B cell (primary cell): ENCODE data around the gene SNCA. TPM values are rescaled to one million over a fixed set of nuclear protein-coding genes. Genes with fewer than 3 reads are reported as not detected.

Experiments
- ATAC-seq: fragments of 200-7000 bp; cut with Tn5 transposase; one replicate; pipeline ENCODE4 v1.10.0; 2021; ENCODE audit warnings: low read depth, mild to moderate bottlenecking, moderate number of reproducible peaks, moderate library complexity
- CTCF ChIA-PET: fragments of 350-600 bp; sonication (Branson Sonifier 250); formaldehyde crosslinking; loops from one replicate; lab custom pipeline; 2021; ENCODE audit warnings: antibody characterized with exemption, inconsistent platforms; lab: Charles Lee
- POLR2A ChIA-PET: fragments of 350-600 bp; sonication (Branson Sonifier 250); formaldehyde crosslinking; loops from one replicate; lab custom pipeline; 2021; ENCODE audit warnings: antibody characterized with exemption; lab: Charles Lee
- DNase-seq: peaks from one replicate; pipeline ENCODE4 v3.0.0; 2013
- H2AFZ ChIP-seq: 2 replicates; pipeline ENCODE4 v1.6.1; 2012; ENCODE audit warnings: mild to moderate bottlenecking, low read depth, low read length; ENCODE audit not compliant: insufficient read depth, poor library complexity, severe bottlenecking
- H3K27ac ChIP-seq, 2 donors: 1 replicate in 1 of 2; 2 replicates in 1 of 2; pipeline ENCODE4 v1.5.1; 2012 to 2013; ENCODE audit warnings: low read length in 2 of 2, mild to moderate bottlenecking in 2 of 2, moderate library complexity in 1 of 2
- H3K27me3 ChIP-seq, 4 experiments: fragments of 200-600 bp in 1 of 4; sonication (generic) in 1 of 4; replicated peaks in 1 of 4; 1 replicate in 2 of 4; 2 replicates in 2 of 4; pipeline versions ENCODE4 v1.6.1 to v1.7.0; 2013 to 2016; ENCODE audit warnings: low read length in 3 of 4, mild to moderate bottlenecking in 2 of 4, mixed read lengths in 1 of 4, moderate library complexity in 1 of 4; ENCODE audit not compliant: insufficient read depth in 4 of 4, control insufficient read depth in 3 of 4; ENCODE audit errors: control extremely low read depth in 1 of 4
- H3K36me3 ChIP-seq, 2 experiments: replicated peaks in 1 of 2; 1 replicate in 1 of 2; 2 replicates in 1 of 2; pipeline versions ENCODE4 v1.6.1 to v1.7.1; 2013; ENCODE audit warnings: low read length in 1 of 2; ENCODE audit not compliant: insufficient read depth in 2 of 2, control insufficient read depth in 1 of 2; ENCODE audit errors: control extremely low read depth in 1 of 2, extremely low read depth in 1 of 2
- H3K4me1 ChIP-seq, 2 donors: fragments of 200-600 bp in 1 of 2; sonication (generic) in 1 of 2; 1 replicate in 1 of 2; 2 replicates in 1 of 2; pipeline versions ENCODE4 v1.5.1 to v1.6.1; 2013 to 2017; ENCODE audit warnings: low read length in 2 of 2; ENCODE audit not compliant: control insufficient read depth in 2 of 2, insufficient read depth in 2 of 2
- H3K4me2 ChIP-seq: replicated peaks from 2 replicates; pipeline ENCODE3; 2012; ENCODE audit warnings: mild to moderate bottlenecking, low read depth, low read length; ENCODE audit not compliant: poor library complexity, severe bottlenecking
- H3K4me3 ChIP-seq, 5 experiments: fragments of 200-600 bp in 1 of 5; sonication (generic) in 1 of 5; 1 replicate in 3 of 5; 2 replicates in 2 of 5; pipeline versions ENCODE4 v1.5.1 to v1.7.0; 2011 to 2016; ENCODE audit warnings: low read length in 4 of 5, mild to moderate bottlenecking in 4 of 5, low read depth in 2 of 5, control low read depth in 1 of 5, moderate library complexity in 1 of 5; ENCODE audit not compliant: insufficient read depth in 1 of 5; ENCODE audit errors: control extremely low read depth in 1 of 5, extremely low read depth in 1 of 5
- H3K79me2 ChIP-seq: fragments of 200-600 bp; sonication (generic); one replicate; pipeline ENCODE4 v1.6.0; 2016; ENCODE audit warnings: low read length; ENCODE audit not compliant: control insufficient read depth, insufficient read depth
- H3K9ac ChIP-seq: fragments of 200-600 bp; sonication (generic); 2 replicates; pipeline ENCODE4 v1.6.1; 2017; ENCODE audit warnings: mild to moderate bottlenecking, low read length, moderate library complexity
- H3K9me3 ChIP-seq, 3 donors: one replicate each; pipeline versions ENCODE4 v1.6.1 to v1.7.1; 2013; ENCODE audit warnings: low read length in 2 of 3; ENCODE audit not compliant: control insufficient read depth in 2 of 3, insufficient read depth in 1 of 3; ENCODE audit errors: control extremely low read depth in 1 of 3
- H4K20me1 ChIP-seq: 2 replicates; pipeline ENCODE4 v1.6.0; 2012; ENCODE audit warnings: mild to moderate bottlenecking, low read length; ENCODE audit not compliant: insufficient read depth, control insufficient read depth, poor library complexity, severe bottlenecking
- H3K27ac Mint-ChIP-seq: one replicate; pipeline ENCODE4 v1.8.0; 2021; ENCODE audit warnings: mixed read lengths
- H3K27me3 Mint-ChIP-seq: one replicate; pipeline ENCODE4 v1.8.0; 2021; ENCODE audit warnings: mixed read lengths
- H3K4me1 Mint-ChIP-seq: one replicate; pipeline ENCODE4 v1.8.0; 2021; ENCODE audit warnings: mixed read lengths
- H3K4me3 Mint-ChIP-seq: one replicate; pipeline ENCODE4 v1.8.0; 2021; ENCODE audit warnings: mixed read lengths
- H3K9me3 Mint-ChIP-seq: one replicate; pipeline ENCODE4 v1.8.0; 2022; ENCODE audit warnings: mixed read lengths; ENCODE audit not compliant: insufficient read depth
- EZH2 ChIP-seq: IDR thresholded peaks from 2 replicates; pipeline ENCODE4 v1.6.1; 2012; ENCODE audit warnings: borderline replicate concordance, low read depth, mild to moderate bottlenecking, moderate library complexity, low read length; ENCODE audit not compliant: insufficient read depth, poor library complexity, severe bottlenecking
- WGBS: methylation state at CpG from one replicate; pipeline ENCODE4 v1.1.5; 2013; ENCODE audit warnings: missing lambda C conversion rate; ENCODE audit not compliant: insufficient coverage; 5-methylcytosine and 5-hydroxymethylcytosine counted together
- intact Hi-C: fragments of 100-400 bp; cut with micrococcal nuclease; formaldehyde crosslinking; loops from one replicate; pipeline ENCODE4 v1.10.0; 2022
- polyA plus RNA-seq: library from polyadenylated mRNA; depleted of rRNA; stranded (reverse); fragments of >200 nt; gene quantifications from 2 replicates; pipeline ENCODE4 v1.2.3, GENCODE V29; 2012
- total RNA-seq, 2 donors: library from RNA; stranded (reverse); fragments of 120-200 nt in 1 of 2; gene quantifications; 1 replicate in 1 of 2; 2 replicates in 1 of 2; pipeline versions ENCODE4 v1.2.3 to v1.2.4, GENCODE V29; 2013 to 2022
- TF ChIP-seq, protein P1 (sequence below): fragments of 200-600 bp; IDR thresholded peaks from one replicate; pipeline ENCODE4 v1.8.0; 2022; ENCODE audit warnings: antibody characterized with exemption, mild to moderate bottlenecking

The SNCA gene
- total and polyA plus RNA-seq, 2 donors (not counting 1 experiment from before 2014, with no cell fraction given), result 0.48 to 1.3 TPM

DNA sequence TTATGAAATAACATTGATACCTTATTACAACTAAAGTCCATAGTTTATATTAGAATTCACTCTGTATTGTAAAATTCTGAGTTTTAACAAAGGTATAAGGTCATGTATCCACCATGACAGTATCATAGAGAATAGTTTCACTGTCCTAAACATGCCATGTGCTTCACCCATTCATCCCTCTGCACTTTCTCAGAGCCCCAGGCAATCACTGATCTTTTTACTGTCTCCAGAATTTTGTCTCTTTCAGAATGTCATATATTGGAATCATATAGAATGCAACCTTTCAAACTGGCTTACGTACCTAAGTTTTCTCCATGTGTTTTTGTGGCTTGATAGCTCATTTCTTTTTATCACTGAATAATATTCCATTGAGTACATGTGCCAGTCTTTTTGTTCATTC is 33.9 kb downstream of the SNCA start:
- no peaks in the 10 kb centered on the region for H3K9me3 Mint-ChIP-seq
- no peak for TF ChIP-seq EZH2
- TF ChIP-seq, protein P1, sequence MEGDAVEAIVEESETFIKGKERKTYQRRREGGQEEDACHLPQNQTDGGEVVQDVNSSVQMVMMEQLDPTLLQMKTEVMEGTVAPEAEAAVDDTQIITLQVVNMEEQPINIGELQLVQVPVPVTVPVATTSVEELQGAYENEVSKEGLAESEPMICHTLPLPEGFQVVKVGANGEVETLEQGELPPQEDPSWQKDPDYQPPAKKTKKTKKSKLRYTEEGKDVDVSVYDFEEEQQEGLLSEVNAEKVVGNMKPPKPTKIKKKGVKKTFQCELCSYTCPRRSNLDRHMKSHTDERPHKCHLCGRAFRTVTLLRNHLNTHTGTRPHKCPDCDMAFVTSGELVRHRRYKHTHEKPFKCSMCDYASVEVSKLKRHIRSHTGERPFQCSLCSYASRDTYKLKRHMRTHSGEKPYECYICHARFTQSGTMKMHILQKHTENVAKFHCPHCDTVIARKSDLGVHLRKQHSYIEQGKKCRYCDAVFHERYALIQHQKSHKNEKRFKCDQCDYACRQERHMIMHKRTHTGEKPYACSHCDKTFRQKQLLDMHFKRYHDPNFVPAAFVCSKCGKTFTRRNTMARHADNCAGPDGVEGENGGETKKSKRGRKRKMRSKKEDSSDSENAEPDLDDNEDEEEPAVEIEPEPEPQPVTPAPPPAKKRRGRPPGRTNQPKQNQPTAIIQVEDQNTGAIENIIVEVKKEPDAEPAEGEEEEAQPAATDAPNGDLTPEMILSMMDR, result no peak
- WGBS, result no CpG with 5 or more reads among the region's 1 CpG

DNA sequence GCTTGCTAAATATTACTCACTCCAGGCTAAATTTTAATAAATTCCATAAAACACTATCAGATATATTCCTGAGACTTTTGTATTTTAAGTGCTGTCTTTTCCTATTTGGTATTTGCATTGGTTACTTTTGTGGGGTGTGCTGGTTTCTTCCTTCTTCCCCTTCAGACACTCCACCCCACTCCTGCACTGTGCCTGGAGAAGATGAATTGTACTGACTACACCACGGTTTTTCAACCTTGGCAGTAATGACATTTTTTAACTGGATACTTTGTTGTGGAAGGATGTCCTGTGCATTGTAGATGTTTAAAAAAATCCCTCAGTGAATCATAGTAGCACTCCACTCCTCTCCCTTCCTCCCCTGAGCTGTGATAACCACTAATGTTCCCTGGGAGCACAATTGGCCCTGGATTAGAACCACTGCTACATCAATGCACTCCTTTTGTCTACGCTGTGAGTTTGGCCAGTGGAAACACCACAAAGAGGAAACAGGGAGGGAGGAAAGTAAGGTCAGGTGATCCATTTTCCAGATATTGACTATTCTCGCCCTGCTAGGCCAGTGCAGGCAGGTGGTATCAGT is 36.3 kb downstream of the SNCA start:
- Histone ChIP-seq H3K9me3 (no peaks in the 10 kb centered on the region), H3K27ac (no peak overlapping the region), H3K79me2 (no peaks in the 10 kb centered on the region), H3K9ac (no peak overlapping the region), H3K4me2 (no peak overlapping the region), H3K4me3 (no peak overlapping the region), H3K4me1 (no peaks in the 10 kb centered on the region), H3K36me3 (no peaks in the 10 kb centered on the region), H3K27me3 (no peaks in the 10 kb centered on the region), H4K20me1 (no peaks in the 10 kb centered on the region), H2AFZ (no peak overlapping the region)
- no peaks in the 10 kb centered on the region for H3K27me3 Mint-ChIP-seq
- ATAC-seq (no peak), DNase-seq (no peak)
- no peaks in the 10 kb centered on the region for H3K4me1 Mint-ChIP-seq
- ChIA-PET CTCF (no interaction called here), POLR2A (no interaction called here)
- TF ChIP-seq EZH2, result no peak
- TF ChIP-seq, protein P1, result no peak
- intact Hi-C loops, result no loop called here
- WGBS, result no CpG with 5 or more reads among the region's 3 CpGs
- H3K4me3 Mint-ChIP-seq, result no peak overlapping the region
- H3K9me3 Mint-ChIP-seq, result no peaks in the 10 kb centered on the region
- no peak overlapping the region for H3K27ac Mint-ChIP-seq

More for the DNA sequence above, 33.9 kb downstream of the SNCA start:
- ChIA-PET POLR2A (no interaction called here), CTCF (no interaction called here)
- Histone ChIP-seq H3K4me1 (no peaks in the 10 kb centered on the region), H3K9ac (no peak overlapping the region), H3K4me2 (no peak overlapping the region), H3K9me3 (no peaks in the 10 kb centered on the region), H3K4me3 (no peak overlapping the region), H2AFZ (no peak overlapping the region), H3K27me3 (no peaks in the 10 kb centered on the region), H3K27ac (no peak overlapping the region), H4K20me1 (no peaks in the 10 kb centered on the region), H3K79me2 (no peaks in the 10 kb centered on the region), H3K36me3 (no peaks in the 10 kb centered on the region)
- no peak for DNase-seq
- intact Hi-C loops, result no loop called here
- Mint-ChIP-seq H3K27ac (no peak overlapping the region), H3K27me3 (no peaks in the 10 kb centered on the region), H3K4me3 (no peak overlapping the region), H3K4me1 (no peaks in the 10 kb centered on the region)
- no peak for ATAC-seq
